Measurements from ENCODE around the gene SLC25A13. TPM values are rescaled to one million over a fixed set of nuclear protein-coding genes. Genes with fewer than 3 reads are reported as not detected.
A peak's percentile ranks its signal among the peaks of the same experiment; 100 is the strongest.

SLC25A13 gene
- total RNA-seq, 1 experiment from 2014 or later = 71.7 TPM

DNA sequence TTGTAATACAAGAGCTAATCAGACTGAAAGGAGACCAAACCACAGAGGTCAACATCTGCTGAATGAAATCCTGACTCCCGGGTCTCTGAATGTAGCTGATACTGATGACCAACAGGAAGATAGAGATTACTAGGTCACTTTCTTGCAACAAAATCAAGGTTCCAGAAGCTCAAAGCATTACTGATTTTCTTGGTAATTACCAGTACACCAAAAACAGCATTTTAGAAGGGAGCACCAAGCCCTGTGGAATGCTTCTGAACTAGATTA is 177.7 kb downstream of the SLC25A13 start:
- Histone ChIP-seq H2AK5ac (ENCODE audit: insufficient read length, low read length) (no peak overlapping the region), H3K4ac (ENCODE audit: low read depth, low read length) (no peak overlapping the region), H2AFZ (ENCODE audit: low read length) (no peak overlapping the region), H2BK12ac (ENCODE audit: insufficient read length, low read depth, low read length) (no peak overlapping the region), H3K56ac (ENCODE audit: insufficient read length, low read depth, low read length) (no peak overlapping the region), H3K27ac (ENCODE audit: insufficient read length, low read depth, low read length) (no peak overlapping the region), H3T11ph (ENCODE audit: low read length) (no peak overlapping the region), H3K79me2 (ENCODE audit: insufficient read depth, low read length) (no peaks in the 10 kb centered on the region), H3K4me1 (ENCODE audit: insufficient read depth, low read length) (no peaks in the 10 kb centered on the region), H4K20me1 (ENCODE audit: control insufficient read depth, insufficient read depth, insufficient read length) (no peaks in the 10 kb centered on the region), H2BK120ac (ENCODE audit: low read depth, low read length, poor library complexity, severe bottlenecking) (no peak overlapping the region), H2BK20ac (ENCODE audit: low read depth, low read length, poor library complexity, severe bottlenecking) (no peak overlapping the region), H4K5ac (ENCODE audit: insufficient read length, low read depth, low read length) (no peak overlapping the region), H3K23me2 (ENCODE audit: insufficient read length, low read depth, low read length, poor library complexity, severe bottlenecking) (no peaks in the 10 kb centered on the region), H2BK15ac (ENCODE audit: low read depth, low read length) (no peak overlapping the region), H3K23ac (ENCODE audit: insufficient read length, low read depth, low read length) (no peak overlapping the region), H3K14ac (ENCODE audit: insufficient read depth, low read length) (no peak overlapping the region), H3K79me1 (ENCODE audit: insufficient read depth, low read depth, low read length, poor library complexity, severe bottlenecking) (no peaks in the 10 kb centered on the region), H2BK5ac (ENCODE audit: insufficient read length, low read length) (no peak overlapping the region), H3K9ac (ENCODE audit: extremely low read depth, insufficient read length, low read length) (no peak overlapping the region), H4K91ac (ENCODE audit: insufficient read length, low read depth, low read length) (no peak overlapping the region), H3K18ac (ENCODE audit: insufficient read length, low read depth, low read length) (no peak overlapping the region), H3K27me3 (ENCODE audit: insufficient read depth, low read length) (peaks cover 42% of the 10 kb centered on the region; the same call in 1 of the 2 replicates), H3K4me2 (ENCODE audit: insufficient read depth, insufficient read length, low read length) (no peak overlapping the region), H4K8ac (replicated peaks; ENCODE audit: insufficient read length, low read depth, low read length) (no peak overlapping the region), H3K9me3 (ENCODE audit: control insufficient read depth, low read depth, low read length) (no peaks in the 10 kb centered on the region)
- no CpG with 5 or more reads among the region's 1 CpG for WGBS (ENCODE audit: extremely low coverage, insufficient read length, low lambda C conversion rate)
- Mint-ChIP-seq H3K9me3 (no peaks in the 10 kb centered on the region; a peak in 1 of 5 replicates), H3K4me3 (peak overlapping the region in 1 of 2 experiments; percentile 3; a peak in 1 of 5 replicates), H3K4me1 (peaks cover 44% of the 10 kb centered on the region in 2 experiments), H3K27ac (peak overlapping the region in 1 of 3 experiments; percentile 90; a peak in 2 of 7 replicates), H3K36me3 (ENCODE audit: insufficient read depth in 1 of 3, low read depth in 3 of 3) (peaks cover 17 to 31% (median 25%) of the 10 kb centered on the region in 3 experiments; a peak in 6 of 7 replicates), H3K27me3 (ENCODE audit: low read depth) (peaks cover 94% of the 10 kb centered on the region)
- DNase-seq = no peak
- TF ChIP-seq, protein P1, sequence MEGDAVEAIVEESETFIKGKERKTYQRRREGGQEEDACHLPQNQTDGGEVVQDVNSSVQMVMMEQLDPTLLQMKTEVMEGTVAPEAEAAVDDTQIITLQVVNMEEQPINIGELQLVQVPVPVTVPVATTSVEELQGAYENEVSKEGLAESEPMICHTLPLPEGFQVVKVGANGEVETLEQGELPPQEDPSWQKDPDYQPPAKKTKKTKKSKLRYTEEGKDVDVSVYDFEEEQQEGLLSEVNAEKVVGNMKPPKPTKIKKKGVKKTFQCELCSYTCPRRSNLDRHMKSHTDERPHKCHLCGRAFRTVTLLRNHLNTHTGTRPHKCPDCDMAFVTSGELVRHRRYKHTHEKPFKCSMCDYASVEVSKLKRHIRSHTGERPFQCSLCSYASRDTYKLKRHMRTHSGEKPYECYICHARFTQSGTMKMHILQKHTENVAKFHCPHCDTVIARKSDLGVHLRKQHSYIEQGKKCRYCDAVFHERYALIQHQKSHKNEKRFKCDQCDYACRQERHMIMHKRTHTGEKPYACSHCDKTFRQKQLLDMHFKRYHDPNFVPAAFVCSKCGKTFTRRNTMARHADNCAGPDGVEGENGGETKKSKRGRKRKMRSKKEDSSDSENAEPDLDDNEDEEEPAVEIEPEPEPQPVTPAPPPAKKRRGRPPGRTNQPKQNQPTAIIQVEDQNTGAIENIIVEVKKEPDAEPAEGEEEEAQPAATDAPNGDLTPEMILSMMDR (conservative IDR thresholded peaks at IDR 0.05) = no peak

All from H9 (cell line).